Fibroblast of skin of right quadriceps (primary cell): ENCODE results near the gene PCNX3.
A peak's percentile ranks its signal among the peaks of the same experiment; 100 is the strongest.

ENCODE experiments used
- DNase-seq: peaks from one replicate; pipeline ENCODE4 v3.0.0-alpha.2; 2013

The PCNX3 gene

GRCh38 chr11:65580756-65581155 is 34.8 kb upstream of the PCNX3 start:
- DNase-seq, result no peak

DNA sequence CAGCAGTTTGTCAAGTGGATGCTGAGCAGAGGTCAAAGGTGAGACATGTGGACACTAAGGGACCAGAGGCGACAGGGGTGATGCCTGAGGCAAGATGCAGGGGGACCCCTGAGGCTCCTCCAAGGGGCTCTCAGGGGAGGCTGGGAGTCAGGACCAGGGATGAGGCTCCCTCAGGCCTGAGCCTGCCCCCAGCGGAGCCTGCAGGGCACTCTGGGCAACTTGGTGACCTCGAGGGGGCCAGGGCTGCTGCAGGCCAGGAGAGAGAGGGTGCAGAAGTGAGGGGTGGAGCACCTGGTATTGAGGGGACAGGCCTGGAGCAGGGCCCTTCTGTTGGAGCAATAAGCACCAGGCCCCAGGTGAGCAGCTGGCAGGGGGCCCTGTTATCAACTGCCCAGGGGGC is 33.6 kb upstream of the PCNX3 start:
- no peak for DNase-seq

DNA sequence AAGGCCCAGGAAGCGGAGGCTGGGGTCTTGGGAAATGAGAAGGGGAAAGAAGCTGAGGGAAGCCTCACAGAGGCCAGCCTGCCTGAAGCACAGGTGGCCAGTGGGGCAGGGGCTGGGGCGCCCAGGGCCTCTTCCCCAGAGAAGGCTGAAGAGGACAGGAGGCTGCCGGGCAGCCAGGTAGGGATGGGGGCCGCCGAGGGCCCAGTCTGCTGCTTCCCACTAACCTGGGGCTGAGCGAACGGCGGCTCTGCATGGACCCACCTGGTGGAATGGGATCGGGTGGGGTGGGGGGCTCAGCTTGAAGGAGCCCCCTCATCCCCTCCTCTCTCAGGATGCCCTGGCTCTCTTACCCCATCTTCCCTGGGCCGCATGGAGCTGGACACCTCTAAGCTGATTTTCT is 32.0 kb upstream of the PCNX3 start:
- DNase-seq, result no peak

DNA sequence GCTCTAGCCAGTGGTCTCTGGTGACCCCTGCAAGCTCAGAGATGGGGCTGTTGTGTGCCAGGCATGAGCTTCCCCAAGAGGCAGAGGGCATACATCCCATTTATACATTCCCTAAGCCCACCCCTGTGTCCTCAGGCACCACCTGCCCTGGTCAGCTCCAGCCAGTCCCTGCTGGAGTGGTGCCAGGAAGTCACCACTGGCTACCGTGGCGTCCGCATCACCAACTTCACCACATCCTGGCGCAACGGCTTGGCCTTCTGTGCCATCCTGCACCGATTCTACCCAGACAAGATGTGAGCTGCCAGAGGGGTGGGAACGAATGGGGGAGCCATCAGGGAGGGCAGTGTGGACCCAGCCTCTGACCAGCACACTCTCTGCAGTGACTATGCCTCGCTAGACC is 31.5 kb upstream of the PCNX3 start:
- no peak for DNase-seq

DNA sequence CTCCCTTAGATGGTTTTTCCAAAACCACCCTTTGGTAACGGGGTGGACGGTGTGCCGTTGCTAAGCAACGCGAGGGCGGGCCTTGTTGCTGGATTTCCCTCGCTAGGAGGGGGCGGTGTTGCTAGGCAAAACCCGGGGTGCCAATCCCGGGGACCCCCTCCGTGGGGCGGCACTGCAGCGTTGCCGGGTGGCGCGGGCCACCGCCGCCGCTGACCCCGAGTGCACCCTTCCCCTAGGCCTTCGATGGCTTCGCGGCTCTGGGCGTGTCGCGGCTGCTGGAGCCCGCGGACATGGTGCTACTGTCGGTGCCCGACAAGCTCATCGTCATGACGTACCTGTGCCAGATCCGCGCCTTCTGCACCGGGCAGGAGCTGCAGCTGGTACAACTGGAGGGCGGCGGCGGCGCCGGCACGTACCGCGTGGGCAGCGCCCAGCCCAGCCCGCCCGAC is 30.8 kb upstream of the PCNX3 start:
- DNase-seq, result no peak

DNA sequence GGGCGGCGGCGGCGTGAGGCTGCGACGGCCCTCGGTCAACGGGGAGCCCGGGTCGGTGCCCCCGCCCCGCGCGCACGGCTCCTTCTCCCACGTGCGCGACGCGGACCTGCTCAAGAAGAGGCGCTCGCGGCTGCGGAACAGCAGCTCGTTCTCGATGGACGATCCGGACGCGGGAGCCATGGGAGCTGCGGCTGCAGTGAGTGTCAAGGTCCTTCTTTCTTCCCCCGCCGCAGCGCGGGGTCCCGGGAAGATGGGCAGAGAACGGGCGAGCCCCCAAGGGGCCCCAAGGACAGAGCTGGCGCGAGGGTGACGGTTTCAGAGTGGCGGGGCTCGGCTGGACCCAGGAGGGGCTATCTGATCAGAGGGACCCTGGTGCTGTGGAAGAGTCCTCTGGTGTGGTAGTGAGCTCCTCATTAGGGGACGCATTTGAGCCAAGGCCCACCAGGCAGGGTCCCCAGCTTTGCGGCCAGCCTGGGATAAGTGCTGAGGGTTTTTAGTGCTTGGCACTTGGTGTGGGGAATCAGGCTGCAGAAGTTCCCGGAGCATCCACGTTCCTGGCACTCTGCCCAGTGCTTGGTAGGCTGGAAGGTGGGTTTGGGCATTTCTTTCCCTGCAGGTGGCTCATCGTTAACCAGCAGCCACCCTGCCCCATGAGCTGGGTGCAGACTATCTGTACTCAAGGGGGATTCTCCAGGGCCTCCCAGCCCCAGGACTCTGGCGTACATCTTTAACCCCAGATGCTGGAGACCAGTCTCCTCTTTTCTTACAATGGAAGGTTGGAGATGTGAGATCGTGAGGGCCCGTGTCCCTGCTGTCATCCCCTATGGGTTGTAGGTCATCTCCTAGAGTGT is 30.0 kb upstream of the PCNX3 start:
- DNase-seq, result no peak

DNA sequence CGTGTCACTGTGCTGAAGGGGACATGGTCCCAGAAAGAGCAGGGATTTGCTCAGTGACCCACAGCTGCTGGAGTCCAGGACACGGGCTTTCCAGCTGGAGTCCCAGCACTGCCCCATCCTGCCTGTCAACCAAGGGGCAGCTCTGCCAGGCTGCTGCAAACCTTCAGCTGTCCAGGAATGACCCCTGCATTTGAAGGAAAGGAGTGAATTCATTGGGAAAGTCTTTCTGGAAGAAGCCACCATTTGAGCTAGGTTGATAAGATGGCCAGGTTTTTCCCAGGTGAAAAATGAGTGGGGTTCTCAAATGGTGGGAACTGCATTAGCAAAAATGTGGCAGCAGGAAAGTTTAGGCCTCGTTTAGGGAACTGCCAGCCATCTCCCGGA is 29.3 kb upstream of the PCNX3 start:
- DNase-seq, result no peak

DNA sequence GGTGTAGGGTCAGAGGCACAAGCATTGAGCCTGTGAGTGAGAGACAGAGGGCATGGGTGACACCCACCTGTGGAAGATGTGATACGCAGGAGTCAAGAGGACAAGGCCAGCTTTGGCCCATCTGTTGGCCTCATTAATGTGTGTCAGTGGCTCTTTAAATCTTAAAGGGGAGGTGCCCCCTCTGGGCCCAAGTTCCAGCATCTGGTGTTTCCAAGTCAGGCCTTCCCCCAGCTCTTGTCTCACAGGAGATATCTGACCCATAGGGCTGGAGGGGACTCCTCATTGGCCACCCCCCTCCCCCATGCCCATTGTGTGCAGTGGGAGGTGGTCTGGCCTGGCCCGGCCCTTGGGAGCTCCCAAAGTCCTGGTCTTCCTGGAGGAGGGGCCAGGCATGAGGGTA is 28.9 kb upstream of the PCNX3 start:
- DNase-seq, result no peak

DNA sequence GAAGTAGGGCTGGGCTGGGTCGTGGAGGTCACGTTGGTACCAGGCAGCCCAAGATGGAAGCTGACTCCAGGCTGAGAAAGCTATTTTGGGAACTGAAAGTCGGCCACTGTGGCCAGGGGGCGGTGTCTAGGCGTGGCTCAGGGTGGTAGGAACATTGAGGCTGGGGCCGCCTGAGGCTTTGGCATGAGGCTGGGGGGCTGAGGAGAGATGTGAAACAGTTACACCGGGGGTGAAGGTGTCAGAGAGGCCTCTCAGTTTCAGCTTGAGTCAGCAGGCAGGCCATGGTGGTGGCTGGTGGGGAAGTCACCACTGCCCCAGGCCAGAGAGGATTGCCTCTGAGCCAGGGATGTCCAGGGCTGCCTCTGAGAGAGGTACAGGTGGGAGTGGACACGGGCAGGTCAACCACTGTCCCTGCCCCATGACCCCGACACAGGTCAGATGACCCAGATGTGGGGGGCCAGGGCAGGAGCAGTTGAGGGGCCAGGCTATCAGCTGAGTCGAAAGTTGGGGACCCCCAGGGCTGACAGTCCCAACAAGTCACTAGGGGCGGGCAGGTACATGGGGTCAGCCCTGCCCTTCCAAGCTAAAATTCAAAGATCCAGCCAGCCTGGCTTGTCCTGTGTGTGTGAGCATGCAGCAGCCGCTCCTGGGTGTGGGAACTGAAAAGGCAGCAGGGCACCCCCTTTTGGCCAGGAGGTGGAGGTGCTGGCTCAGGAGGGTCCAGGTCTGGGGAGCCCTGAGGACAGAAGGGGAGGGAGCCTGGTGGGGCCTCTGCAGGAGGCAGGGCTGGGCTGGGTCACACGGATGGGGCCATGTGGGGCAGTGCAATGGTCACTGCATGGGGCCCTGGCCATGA is 27.1 kb upstream of the PCNX3 start:
- DNase-seq, result peak; percentile 44

DNA sequence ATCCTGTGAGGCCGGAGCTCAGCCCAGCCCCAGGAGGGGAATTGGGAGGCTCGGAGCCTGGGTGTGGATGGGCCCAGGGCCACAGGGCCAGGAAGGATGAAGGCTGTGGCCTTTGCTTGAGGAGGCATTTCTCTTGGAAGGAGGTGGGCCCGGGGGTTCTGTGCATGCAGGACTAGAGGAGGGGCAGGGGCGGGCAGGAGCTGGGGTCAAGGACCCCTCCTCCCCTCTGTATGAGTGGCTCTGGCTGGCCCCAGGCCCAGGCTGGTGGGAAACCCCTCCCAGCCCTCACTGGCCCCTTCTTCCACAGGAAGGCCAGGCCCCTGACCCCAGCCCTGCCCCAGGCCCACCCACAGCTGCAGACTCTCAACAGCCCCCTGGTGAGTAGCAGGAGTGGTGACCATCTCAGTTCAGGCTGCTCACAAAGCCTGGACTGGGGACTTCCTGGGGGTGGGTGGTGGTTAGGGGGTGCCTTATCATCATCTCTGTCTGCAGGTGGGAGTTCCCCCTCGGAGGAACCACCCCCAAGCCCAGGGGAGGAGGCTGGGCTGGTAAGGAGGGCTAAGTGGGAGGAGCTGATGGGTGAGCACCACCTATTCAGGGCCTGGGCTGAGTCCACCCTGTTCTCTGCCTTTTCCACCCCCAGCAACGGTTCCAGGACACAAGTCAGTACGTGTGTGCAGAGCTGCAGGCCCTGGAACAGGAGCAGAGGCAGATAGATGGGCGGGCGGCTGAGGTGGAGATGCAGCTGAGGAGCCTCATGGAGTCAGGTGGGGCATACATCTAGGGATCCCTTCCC is 25.9 kb upstream of the PCNX3 start:
- no peak for DNase-seq

GRCh38 chr11:65590240-65590738 is 25.3 kb upstream of the PCNX3 start:
- DNase-seq, result no peak

- DNase-seq, result peak; percentile 58
Measured at GRCh38 chr11:65591939-65592857, 23.4 kb upstream of the PCNX3 start.

DNA sequence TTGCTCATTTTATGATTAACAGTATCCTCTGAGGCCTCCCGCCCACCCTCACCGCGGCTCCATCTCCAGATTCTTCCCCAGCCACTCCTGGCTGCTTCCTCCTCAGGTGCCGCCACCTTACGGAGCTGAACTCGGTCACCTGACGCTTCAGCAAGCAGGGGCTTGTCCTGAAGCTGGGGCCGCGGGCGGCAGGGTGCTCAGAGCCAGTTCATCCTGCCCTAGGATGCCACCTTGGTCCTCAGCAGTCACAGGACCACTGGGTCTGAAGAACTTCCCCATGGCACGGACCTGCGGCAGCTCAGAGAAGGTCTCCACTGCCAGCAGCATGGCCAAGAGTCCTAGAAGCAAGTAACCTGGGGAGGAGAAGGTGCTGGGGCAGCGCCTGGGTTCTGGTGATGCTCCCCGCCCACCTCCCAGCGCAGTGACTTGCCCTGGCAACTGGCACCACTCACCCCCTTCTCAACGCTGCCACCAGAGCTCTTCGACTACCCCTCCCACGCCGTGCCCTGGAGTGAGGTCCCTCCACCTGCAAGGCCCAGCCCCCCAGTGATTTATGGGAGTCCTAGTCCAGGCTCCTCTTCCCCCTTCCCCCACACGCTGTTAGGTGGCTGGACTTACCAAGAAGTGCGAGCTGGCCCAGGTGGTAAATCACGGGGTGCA is 22.6 kb upstream of the PCNX3 start:
- no peak for DNase-seq

DNA sequence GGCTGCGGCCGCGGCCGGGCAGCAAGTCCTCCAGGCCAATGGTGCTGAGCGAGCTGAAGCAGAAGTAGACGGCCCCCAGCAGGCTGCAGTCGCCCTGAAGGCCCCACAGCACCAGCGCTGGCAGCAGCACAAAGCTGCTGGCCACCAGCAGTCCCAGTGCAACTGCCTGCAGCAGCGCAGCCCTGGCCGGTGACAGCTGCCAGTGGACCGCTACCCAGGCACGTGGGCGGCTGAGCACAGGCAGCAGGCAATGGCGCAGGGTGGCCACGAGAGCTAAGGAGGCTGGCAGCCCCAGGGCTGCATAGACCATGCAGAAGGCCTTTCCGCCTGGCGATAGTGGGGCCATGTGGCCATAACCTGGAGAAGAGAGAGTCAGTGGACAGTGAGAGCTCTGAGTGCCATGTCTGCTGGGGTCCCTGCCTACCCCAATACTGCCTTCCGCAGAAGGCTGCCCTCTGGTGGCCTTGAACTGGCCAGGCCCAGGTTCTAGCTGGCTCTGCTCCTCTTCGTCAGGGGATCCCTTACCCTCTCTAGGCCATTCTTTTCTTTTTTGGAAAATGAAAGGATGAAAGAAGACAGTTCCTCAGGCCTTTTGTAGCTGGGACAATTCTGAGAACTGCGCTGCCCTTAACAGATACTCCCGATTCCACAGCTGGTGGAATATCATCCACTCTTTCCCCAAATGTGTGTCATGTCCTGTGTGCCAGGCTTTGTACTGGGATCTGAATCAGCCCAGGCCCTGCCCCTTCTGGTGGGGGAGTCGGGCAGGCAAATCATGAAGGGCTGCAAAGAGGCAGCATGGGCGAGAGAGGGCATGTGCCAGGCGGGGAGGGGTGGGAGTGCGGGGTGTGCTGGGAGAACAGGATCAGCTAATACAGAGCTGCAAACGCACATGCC is 21.8 kb upstream of the PCNX3 start:
- DNase-seq, result no peak

- DNase-seq, result no peak
Measured at GRCh38 chr11:65595131-65595530, 20.4 kb upstream of the PCNX3 start.

- no peak for DNase-seq
Measured at GRCh38 chr11:65595543-65596281, 19.9 kb upstream of the PCNX3 start, which contains the start of gene KCNK7. TSS of gene KCNK7 (minus strand) at chr11:65595800. CDS start at chr11:65595772, 28 bp downstream.

DNA sequence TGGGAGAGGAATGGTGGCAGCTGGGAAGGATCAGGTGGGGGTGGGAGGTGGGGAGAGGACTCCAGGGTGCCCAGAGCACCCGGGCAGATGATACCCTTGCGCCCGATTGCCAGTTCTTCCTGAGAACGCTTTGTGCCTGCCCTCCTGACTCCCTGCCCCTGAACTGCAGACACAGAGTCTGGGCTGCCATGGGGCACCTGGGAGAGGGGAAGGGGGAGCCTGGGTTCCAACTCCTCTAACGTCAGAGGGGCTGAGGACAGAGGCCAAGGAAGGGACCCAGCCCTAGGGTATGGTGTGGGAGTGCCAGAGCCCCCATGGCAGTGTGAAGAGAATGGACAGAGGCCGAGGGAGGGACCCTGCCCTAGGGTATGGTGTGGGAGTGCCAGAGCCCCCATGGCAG is 19.1 kb upstream of the PCNX3 start:
- DNase-seq, result no peak

GRCh38 chr11:65598258-65598699 is 17.3 kb upstream of the PCNX3 start:
- DNase-seq, result no peak

DNA sequence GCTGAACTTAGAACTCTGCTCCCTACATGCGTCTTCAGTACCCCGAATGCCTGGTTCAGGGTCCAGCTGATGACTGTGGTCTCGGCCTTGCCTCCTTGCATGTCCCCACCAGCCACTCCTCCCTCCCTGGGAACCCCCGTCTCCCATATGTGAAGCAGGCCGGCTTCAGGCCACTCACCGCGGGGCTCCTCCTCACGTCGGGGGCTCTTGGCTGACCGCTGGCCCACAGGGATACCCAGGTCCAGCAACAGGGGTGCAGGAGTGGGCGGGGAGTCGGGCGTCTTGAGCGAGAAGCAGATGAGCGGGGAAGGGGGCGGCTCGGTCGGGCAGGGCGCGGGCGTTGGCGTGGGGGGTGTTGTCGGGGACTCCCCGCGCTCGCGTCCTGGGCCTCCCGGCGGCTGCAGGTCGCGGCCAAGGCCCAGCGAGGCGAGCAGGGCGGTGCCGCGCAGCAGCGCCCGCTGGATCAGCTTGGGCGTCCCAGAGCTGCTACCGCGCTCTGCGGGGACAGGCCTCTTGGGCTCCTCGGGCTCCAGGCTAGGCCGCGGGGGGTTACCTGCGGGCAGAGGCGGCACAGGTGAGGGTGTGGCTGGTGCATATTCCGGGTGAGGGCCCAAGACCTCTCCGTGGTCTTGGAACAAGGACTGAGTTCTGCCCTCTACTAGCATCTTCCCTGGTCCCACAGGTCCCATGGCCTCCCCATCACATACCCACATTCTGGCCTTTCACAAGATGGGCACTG is 16.2 kb upstream of the PCNX3 start:
- DNase-seq, result no peak
